ENCODE results near the gene CACTIN.

The CACTIN gene

DNA sequence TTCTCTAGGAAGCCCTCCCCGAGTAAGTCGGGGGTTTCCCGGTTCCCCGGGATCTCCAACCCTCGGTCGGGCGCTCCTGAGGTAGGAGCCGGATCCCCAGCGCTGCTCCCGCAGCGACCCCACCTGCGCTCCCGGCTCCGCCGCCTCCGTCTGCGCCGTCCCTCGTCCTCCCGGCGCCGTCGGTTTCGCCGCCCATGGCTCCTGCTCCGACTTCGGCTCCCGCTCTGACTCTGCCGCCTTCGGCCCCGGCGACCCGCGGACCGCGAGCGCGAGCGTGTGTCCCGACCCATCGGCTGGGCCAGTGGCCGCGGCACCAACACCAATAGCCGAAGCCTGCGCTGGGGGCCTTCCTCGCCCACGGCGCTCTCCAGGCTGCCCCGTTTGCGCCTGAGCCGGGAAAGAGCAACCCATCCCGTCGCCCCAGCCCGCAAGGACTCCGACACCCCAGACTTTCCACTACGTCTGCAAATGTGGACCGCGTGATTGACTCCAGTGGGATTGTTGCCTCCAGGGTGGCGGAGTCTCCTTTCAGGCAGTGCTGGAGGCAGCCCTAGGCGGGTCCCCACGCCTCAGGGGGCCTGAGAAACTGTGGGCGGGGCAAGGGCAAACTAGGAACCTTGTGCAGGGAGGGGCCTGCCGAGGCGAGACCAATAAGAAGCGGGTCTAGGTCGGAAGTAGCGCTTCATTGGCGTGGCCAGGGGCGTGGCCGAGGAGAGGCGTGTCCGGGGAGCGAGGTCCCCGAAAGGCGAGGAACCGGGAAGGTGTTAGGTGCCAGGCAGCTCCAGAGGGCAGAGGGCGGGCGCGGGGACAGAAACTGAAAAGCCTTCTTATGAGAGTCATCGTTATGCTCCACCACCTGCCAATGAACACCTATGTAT, at the start of gene CACTIN:
TSS of gene CACTIN (minus strand) at position 318 of the 878 bp plus-strand sequence. CDS start at position 290, 28 bp downstream.
- Histone ChIP-seq H3K36me3 (peaks cover 22 to 41% (median 35%) of the 10 kb centered on the region in 11 experiments), H4K20me1 (peaks cover 0 to 63% (median 47%) of the 10 kb centered on the region in 11 experiments; a peak in 19 of 22 replicates)
- no peak for TF ChIP-seq Cebpa-rat (IDR thresholded peaks at IDR 0.05)

DNA sequence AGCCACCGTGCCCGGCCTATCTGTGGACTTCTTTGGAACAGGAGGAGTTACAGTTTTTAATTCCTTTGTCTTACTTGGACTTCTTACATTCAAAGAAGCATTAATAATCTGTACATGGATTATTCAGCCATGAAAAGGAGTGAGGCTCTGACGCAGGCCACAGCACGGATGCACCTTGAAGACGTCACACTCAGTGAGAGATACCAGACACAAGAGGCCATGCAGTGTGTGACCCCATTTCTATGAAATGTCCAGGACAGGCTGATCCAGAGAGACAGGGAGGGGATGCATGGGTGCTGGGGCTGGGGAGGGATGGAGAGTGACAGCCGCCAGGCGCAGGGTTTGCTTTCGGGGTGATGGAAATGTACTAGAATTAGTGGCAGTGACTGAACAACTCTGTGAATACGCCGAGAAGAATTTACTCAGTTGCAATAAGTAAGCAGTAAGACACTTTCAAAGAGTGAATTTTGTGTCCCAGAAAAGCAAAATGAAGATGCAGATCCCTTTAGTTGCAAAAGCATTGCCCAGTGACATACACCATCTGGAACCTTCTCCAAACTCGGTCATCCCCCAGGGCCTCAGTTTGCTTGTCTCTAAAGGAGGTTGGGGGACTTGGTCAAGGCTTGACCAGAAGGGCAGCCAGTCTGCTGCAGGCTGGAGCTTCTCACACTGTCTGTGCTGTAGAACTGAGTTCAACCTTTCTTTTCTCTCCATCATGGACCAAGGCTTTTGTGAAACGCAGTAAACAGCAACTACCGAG, 48.4 kb upstream of the CACTIN start:
- Histone ChIP-seq H4K20me1 (peaks cover 83 to 96% (median 88%) of the 10 kb centered on the region in 11 experiments), H3K27me3 (peaks cover 0 to 19% (median 13%) of the 10 kb centered on the region in 11 experiments; a peak in 13 of 22 replicates), H3K9me3 (replicated peaks in 1 of 11) (0 out of 22 replicates have a peak, but pooled peaks cover 0 to 6% (median 0%) of the 10 kb centered on the region in 11 experiments), H3K4me2 (no peak overlapping the region), H3K9ac (no peak overlapping the region), H3K4me3 (no peak overlapping the region), H3K36me3 (peaks cover 0 to 30% (median 1%) of the 10 kb centered on the region in 11 experiments; a peak in 7 of 22 replicates), H3K27ac (no peak overlapping the region), H3K4me1 (peaks cover 33 to 56% (median 46%) of the 10 kb centered on the region in 10 experiments)
- no peak for TF ChIP-seq Cebpa-rat (IDR thresholded peaks at IDR 0.05)

More for the DNA sequence above, at the start of gene CACTIN:
- no peaks in the 10 kb centered on the region for H3K9me3 ChIP-seq (replicated peaks in 1 of 11)
- H3K9ac ChIP-seq, result peak within 1 kb of the TSS; percentile 82 to 96 (median 91)
- H3K4me2 ChIP-seq, result peak within 1 kb of the TSS; percentile 90 to 100 (median 97)
- peaks cover 18 to 35% (median 22%) of the 10 kb centered on the region in 10 experiments for H3K4me1 ChIP-seq
- peak within 1 kb of the TSS; percentile 90 to 98 (median 96) for H3K27ac ChIP-seq
- H3K27me3 ChIP-seq, result no peaks in the 10 kb centered on the region
- H3K4me3 ChIP-seq, result peak within 1 kb of the TSS; percentile 79 to 99 (median 94)

DNA sequence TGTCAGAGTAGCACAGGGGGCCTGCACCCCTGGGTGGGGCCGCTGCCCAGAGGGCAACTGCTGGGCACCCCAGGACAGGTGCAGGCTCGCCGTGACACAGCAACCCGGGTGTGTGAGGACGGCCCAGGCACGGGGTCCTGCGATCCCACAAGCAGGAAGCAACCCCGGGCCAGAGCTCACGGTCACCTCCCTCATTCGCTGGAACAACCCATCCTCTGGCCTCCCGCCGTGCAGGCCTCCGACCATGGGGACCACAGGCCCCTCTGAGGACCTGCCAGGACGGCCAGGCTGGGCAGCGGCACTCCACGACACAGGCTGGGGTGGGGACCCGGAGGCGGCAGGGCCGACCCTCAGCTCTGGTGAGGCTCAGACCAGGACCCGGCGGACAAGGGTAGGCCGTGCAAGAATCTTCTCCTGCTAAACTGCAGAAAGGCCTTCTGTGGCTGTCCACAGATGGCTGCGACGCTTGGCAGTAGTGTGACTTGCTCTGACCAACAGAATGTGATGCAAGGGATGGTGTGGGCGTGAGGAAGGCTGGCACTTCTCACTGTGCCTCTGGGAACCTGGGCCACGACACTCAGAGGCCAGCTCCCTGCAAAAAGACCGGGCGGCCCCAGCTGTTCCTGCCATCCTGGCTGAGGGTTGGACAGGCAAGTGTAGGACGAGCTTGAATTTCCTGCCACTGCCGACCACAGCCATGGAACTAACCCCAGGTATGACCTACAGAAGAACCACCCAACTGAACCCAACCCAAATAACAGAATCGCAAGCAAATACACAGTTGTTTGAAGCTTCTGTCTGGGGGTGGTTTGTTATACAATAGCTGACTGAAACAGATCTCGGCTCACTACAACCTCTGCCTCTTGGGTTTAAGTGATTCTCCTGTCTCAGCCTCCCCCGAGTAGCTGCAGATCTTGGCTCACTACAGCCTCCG, 47.2 kb upstream of the CACTIN start:
- peaks cover 25 to 48% (median 40%) of the 10 kb centered on the region in 10 experiments for H3K4me1 ChIP-seq
- no peak for TF ChIP-seq Cebpa-rat (IDR thresholded peaks at IDR 0.05)

DNA sequence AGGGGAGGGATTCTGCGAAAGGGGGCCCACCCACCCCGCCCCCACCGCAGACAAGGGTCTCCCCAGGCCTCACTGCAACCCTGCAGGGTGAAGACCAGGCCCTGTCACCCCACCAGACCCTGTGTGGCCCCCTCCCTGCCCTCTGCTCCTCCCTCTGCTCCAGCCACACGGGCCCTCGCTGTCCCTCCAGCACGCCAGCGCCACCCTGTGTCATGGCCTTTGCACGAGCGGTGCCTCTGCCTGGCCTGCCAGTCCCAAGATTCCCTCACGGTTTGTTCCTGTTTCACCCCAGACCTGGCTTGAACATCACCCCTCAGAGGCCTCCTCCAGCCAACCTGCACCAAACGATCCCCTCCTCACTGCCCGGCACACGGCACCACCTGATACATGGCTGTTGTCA, 46.4 kb upstream of the CACTIN start:
- no peak overlapping the region for H3K27ac ChIP-seq
- 0 out of 22 replicates have a peak, but pooled peaks cover 0 to 6% (median 0%) of the 10 kb centered on the region in 11 experiments for H3K9me3 ChIP-seq (replicated peaks in 1 of 11)
- TF ChIP-seq Cebpa-rat (IDR thresholded peaks at IDR 0.05), result no peak
- H4K20me1 ChIP-seq, result peaks cover 88 to 96% (median 93%) of the 10 kb centered on the region in 11 experiments
- H3K4me2 ChIP-seq, result peak overlapping the region in 3 of 11 experiments; percentile 43 to 83 (median 63); a peak in 6 of 22 replicates
- H3K36me3 ChIP-seq, result peaks cover 0 to 37% (median 0%) of the 10 kb centered on the region in 11 experiments; a peak in 6 of 22 replicates
- H3K4me1 ChIP-seq, result peaks cover 25 to 48% (median 40%) of the 10 kb centered on the region in 10 experiments
- H3K27me3 ChIP-seq, result peaks cover 0 to 19% (median 13%) of the 10 kb centered on the region in 11 experiments; a peak in 13 of 22 replicates
- H3K4me3 ChIP-seq, result no peak overlapping the region
- peak overlapping the region in 1 of 11 experiments; percentile 31; a peak in 1 of 22 replicates for H3K9ac ChIP-seq

More for the DNA sequence above, 47.2 kb upstream of the CACTIN start:
- Histone ChIP-seq H3K4me3 (no peak overlapping the region), H3K36me3 (peaks cover 0 to 32% (median 0%) of the 10 kb centered on the region in 11 experiments; a peak in 5 of 22 replicates), H3K9me3 (replicated peaks in 1 of 11) (0 out of 22 replicates have a peak, but pooled peaks cover 0 to 6% (median 0%) of the 10 kb centered on the region in 11 experiments), H3K4me2 (peak overlapping the region in 5 of 11 experiments; percentile 3 to 83 (median 43); a peak in 9 of 22 replicates), H3K9ac (peak overlapping the region in 1 of 11 experiments; percentile 31; a peak in 1 of 22 replicates), H3K27ac (no peak overlapping the region), H4K20me1 (peaks cover 80 to 96% (median 88%) of the 10 kb centered on the region in 11 experiments), H3K27me3 (peaks cover 0 to 19% (median 13%) of the 10 kb centered on the region in 11 experiments; a peak in 13 of 22 replicates)

DNA sequence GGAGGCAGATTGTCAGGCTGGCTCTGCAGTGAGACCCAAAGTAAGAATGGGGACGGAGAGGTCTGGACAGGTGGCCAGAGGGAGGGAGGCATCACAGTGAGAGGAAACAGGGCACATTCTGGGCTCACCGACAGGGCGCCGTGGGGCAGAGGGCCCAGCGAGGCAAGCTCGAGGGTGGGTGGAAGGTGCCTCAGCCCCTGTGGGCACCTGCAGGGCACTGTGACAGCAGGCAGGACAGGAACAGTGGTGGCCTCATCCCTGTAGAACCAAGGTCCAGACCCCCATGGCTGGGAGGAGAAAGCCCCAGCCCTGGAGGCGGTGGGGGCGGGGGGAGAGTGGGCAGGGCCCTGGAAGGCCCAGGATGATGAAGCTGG, 46.0 kb upstream of the CACTIN start:
- no peak overlapping the region; a peak in 1 of 22 replicates for H3K9ac ChIP-seq
- H3K4me2 ChIP-seq, result peak overlapping the region; percentile 93 to 99 (median 98); a peak in 21 of 22 replicates
- peaks cover 0 to 41% (median 0%) of the 10 kb centered on the region in 11 experiments; a peak in 7 of 22 replicates for H3K36me3 ChIP-seq
- peaks cover 25 to 48% (median 42%) of the 10 kb centered on the region in 10 experiments for H3K4me1 ChIP-seq
- H3K9me3 ChIP-seq (replicated peaks in 1 of 11), result 0 out of 22 replicates have a peak, but pooled peaks cover 0 to 6% (median 0%) of the 10 kb centered on the region in 11 experiments
- no peak overlapping the region; a peak in 1 of 22 replicates for H3K27ac ChIP-seq
- H3K4me3 ChIP-seq, result no peak overlapping the region; a peak in 2 of 20 replicates
- peaks cover 92 to 98% (median 96%) of the 10 kb centered on the region in 11 experiments for H4K20me1 ChIP-seq
- peaks cover 0 to 19% (median 13%) of the 10 kb centered on the region in 11 experiments; a peak in 13 of 22 replicates for H3K27me3 ChIP-seq
- TF ChIP-seq Cebpa-rat (IDR thresholded peaks at IDR 0.05), result no peak

DNA sequence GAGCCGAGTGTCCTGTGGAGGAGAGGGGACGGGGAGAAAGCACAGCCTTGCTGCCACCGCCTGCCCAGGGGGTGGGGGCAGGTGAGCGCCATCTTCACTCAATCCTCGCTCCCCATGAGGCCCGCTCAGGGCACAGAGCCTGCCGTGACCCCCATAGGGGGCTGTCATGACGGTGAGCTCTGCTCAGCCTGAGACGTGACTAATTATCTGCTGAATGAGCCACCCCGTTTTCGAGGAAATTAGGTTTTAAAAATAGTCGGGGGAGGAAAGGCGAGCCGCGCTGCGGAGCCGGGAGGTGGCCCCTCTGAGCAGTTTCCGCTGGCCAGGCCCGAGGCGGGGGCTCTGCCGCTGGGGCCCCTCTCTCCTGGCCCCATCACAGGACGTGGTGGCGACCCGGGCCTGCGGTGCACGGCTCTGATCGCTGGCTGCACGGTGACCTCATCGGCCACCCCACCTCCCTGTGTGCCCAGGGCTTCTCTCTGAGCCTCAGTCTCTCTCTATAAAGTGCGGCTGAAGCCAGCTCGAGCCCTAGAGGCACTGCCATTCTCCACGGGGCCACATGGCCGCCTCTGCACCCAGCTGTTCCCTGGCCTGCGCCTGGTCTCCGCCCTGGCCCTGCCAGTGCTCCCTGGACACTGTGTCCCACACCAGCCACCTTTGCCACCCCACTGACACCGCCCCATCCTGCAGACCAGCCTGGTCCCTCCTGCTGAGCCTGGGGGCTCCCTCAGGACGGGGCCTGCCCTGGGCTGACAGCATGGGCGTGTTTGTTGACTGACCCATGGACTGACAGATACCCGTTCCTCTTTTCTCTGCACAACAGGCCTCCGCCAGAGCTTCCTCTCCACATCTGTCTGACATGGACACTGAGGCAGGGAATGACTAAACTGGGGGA, 45.3 kb upstream of the CACTIN start:
- Histone ChIP-seq H3K9ac (peak overlapping the region; percentile 34 to 77 (median 68); a peak in 21 of 22 replicates), H3K4me1 (peaks cover 25 to 50% (median 43%) of the 10 kb centered on the region in 10 experiments), H3K27me3 (peaks cover 0 to 19% (median 13%) of the 10 kb centered on the region in 11 experiments; a peak in 13 of 22 replicates), H3K27ac (peak overlapping the region in 10 of 11 experiments; percentile 1 to 67 (median 48); a peak in 15 of 22 replicates), H3K4me2 (peak overlapping the region; percentile 93 to 99 (median 98)), H4K20me1 (peaks cover 96 to 99% (median 98%) of the 10 kb centered on the region in 11 experiments), H3K4me3 (peak overlapping the region in 8 of 10 experiments; percentile 29 to 56 (median 42); a peak in 11 of 20 replicates), H3K9me3 (replicated peaks in 1 of 11) (0 out of 22 replicates have a peak, but pooled peaks cover 0 to 6% (median 0%) of the 10 kb centered on the region in 11 experiments), H3K36me3 (peaks cover 0 to 46% (median 0%) of the 10 kb centered on the region in 11 experiments; a peak in 7 of 22 replicates)
- no peak for TF ChIP-seq Cebpa-rat (IDR thresholded peaks at IDR 0.05)
